Thyroid gland (tissue), 4 donors: ENCODE data around the gene PECR. TPM values are rescaled to one million over a fixed set of nuclear protein-coding genes. Genes with fewer than 3 reads are reported as not detected.
A peak's percentile ranks its signal among the peaks of the same experiment; 100 is the strongest.

Experiments used
- DNase-seq, 2 donors: peaks; one replicate each; pipeline ENCODE4 v3.0.0-alpha.2; 2019
- H3K27ac ChIP-seq, 3 donors: fragments of 200-600 bp; sonication (generic); 1 replicate in 2 of 3; 2 replicates in 1 of 3; pipeline ENCODE4 v1.5.1; 2016 to 2019; ENCODE audit warnings: mild to moderate bottlenecking in 1 of 3, moderate library complexity in 1 of 3
- H3K27me3 ChIP-seq: fragments of 200-600 bp; sonication (generic); one replicate; pipeline ENCODE4 v1.5.1; 2019
- H3K36me3 ChIP-seq, 2 donors: fragments of 200-600 bp; sonication (generic); one replicate each; pipeline ENCODE4 v1.5.1; 2016 to 2019
- H3K4me1 ChIP-seq, 2 donors: fragments of 200-600 bp; sonication (generic); one replicate each; pipeline ENCODE4 v1.5.1; 2017 to 2019
- H3K4me3 ChIP-seq, 3 donors: fragments of 200-600 bp; sonication (generic); replicated peaks in 1 of 3; 1 replicate in 2 of 3; 2 replicates in 1 of 3; pipeline ENCODE4 v1.5.1; 2016; ENCODE audit warnings: mild to moderate bottlenecking in 1 of 3
- H3K9me3 ChIP-seq: fragments of 200-600 bp; sonication (generic); one replicate; pipeline ENCODE4 v1.5.1; 2017
- CTCF ChIP-seq, 6 experiments: fragments of 200-600 bp in 3 of 6; fragments of 450-650 bp in 3 of 6; sonication (generic) in 3 of 6; IDR thresholded peaks; one replicate each; pipeline ENCODE4 v1.5.1; 2016 to 2019; ENCODE audit warnings: antibody characterized with exemption in 6 of 6, mild to moderate bottlenecking in 2 of 6, inconsistent platforms in 1 of 6, moderate library complexity in 1 of 6
- POLR2A ChIP-seq, 2 donors: fragments of 450-650 bp; IDR thresholded peaks; one replicate each; pipeline ENCODE4 v1.6.1; 2017; ENCODE audit warnings: antibody characterized with exemption in 2 of 2, mild to moderate bottlenecking in 2 of 2, moderate library complexity in 1 of 2
- WGBS, 2 donors: methylation state at CpG; one replicate each; pipeline ENCODE4 v1.1.5; 2017; 5-methylcytosine and 5-hydroxymethylcytosine counted together
- intact Hi-C: fragments of 100-400 bp; cut with DNase I; formaldehyde crosslinking; loops from one replicate; pipeline ENCODE4 v1.15.1; 2023
- total RNA-seq, 4 donors: library from RNA; depleted of rRNA; stranded (reverse); fragments of >200 nt; gene quantifications; one replicate each; pipeline ENCODE4 v1.2.3, GENCODE V29; 2016

The PECR gene
- total RNA-seq, 4 donors from 2014 or later, result 14.6 to 25.6 (median 22.8) TPM

DNA sequence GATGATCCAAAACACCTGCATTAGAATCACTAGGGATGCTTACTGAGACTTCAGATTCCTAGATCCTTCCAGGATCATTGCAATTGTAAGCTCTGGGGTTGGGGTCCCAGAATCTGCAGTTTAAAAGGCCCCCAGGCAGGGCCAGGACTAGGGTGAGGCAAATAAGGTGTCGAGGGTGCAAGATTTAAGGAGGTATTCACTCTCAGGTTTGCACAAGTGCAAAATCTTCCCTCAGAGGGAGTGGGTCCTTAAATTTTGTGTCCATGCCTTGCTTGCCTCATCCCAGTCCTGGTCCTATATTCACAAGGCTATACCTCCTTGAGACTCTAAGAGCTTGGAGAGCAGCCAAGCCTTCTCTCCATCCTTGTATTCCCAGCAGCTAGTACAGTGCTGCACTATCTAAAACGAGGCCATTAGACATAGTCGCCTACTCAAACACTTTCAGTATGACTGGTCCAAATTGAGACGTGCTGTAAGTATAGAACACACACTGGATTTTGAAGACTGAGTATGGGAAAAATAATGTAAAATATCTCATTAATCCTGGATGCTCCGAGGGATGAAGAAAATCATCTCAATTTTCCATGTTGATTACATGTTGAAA lies 36.6 kb downstream of the PECR start:
- peak; percentile 37 to 41 for DNase-seq
- H3K4me1 ChIP-seq, result peaks cover 0 to 9% of the 10 kb centered on the region in 2 donors
- no peak for TF ChIP-seq POLR2A (IDR thresholded peaks at IDR 0.05)
- no peak for TF ChIP-seq CTCF (IDR thresholded peaks at IDR 0.05)
- no peaks in the 10 kb centered on the region for H3K27me3 ChIP-seq
- no peaks in the 10 kb centered on the region for H3K36me3 ChIP-seq
- 47 to 50% methylated on average over 5 of the region's 5 CpGs for WGBS, 2 donors
- H3K4me3 ChIP-seq, result no peak overlapping the region
- intact Hi-C loops, result no loop called here
- no peak overlapping the region for H3K27ac ChIP-seq
- no peaks in the 10 kb centered on the region for H3K9me3 ChIP-seq

DNA sequence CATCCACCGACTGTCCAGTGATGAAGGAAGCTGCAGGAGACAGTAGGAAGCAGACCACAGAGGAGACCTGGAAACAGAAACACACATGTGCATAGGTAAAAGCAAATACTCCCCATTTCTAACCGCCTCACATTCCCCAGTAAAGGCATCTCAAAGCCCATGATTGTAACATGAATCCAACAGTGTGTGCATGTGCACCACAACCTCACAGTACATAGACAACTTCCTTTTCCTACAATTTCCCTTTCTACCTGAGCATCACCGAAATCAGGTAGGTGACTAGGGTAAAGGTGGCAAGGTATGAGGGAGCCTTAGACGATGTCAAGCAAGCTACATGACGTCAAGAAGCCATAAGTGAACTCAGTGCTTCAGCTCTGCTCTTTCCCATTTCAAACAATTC lies 37.7 kb downstream of the PECR start:
- Histone ChIP-seq H3K27me3 (no peaks in the 10 kb centered on the region), H3K4me1 (peaks cover 0 to 9% of the 10 kb centered on the region in 2 donors), H3K36me3 (no peaks in the 10 kb centered on the region), H3K27ac (no peak overlapping the region), H3K4me3 (no peak overlapping the region), H3K9me3 (no peaks in the 10 kb centered on the region)
- 95 to 97% methylated on average over 5 of the region's 5 CpGs for WGBS, 2 donors
- intact Hi-C loops, result no loop called here
- TF ChIP-seq CTCF (IDR thresholded peaks at IDR 0.05) (no peak), POLR2A (IDR thresholded peaks at IDR 0.05) (no peak)
- no peak for DNase-seq

DNA sequence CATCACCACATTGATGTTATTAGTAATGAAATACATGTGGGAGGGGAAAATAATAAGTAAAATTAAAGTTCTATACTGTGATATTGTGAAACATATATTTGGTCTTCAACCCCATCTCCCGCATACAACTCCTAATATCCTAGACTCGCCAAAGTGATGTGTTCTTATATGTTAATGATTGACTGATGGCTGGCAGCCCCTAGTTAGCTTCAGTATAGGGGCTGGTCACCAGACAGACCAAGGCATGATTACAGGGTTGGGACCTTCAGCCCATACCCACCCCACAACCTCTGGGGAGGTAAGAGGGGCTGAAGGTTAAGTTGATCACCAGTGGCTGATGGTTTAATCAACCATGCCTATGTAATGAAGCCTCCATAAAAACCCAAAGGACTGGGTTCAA lies 40.2 kb downstream of the PECR start:
- intact Hi-C loops, result no loop called here
- Histone ChIP-seq H3K4me3 (no peak overlapping the region), H3K27me3 (no peaks in the 10 kb centered on the region), H3K4me1 (peaks cover 0 to 9% of the 10 kb centered on the region in 2 donors), H3K27ac (no peak overlapping the region), H3K36me3 (no peaks in the 10 kb centered on the region), H3K9me3 (no peaks in the 10 kb centered on the region)
- 100% methylated on average over 2 of the region's 2 CpGs for WGBS, 2 donors
- TF ChIP-seq POLR2A (IDR thresholded peaks at IDR 0.05), result no peak
- TF ChIP-seq CTCF (IDR thresholded peaks at IDR 0.05), result no peak
- DNase-seq, result no peak

DNA sequence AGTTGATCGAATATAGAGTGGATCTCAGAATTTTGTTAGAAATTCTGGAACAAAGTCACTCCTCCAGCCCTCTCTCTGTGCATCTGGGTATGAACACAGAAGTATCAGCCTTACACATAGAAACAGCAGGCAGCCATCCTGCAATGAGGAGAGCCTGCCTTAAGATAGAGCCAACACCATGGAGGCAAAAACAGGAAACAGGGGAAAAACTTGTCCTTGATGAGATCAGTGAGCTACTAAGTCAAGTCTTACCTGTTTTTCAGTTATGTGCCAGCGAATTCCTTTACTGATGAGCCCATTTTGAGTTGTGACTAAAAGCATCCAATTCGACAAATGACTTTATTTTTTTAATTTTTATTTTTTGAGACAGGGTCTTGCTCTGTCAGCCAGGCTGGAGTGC lies 41.7 kb downstream of the PECR start:
- H3K4me3 ChIP-seq, result no peak overlapping the region
- 94 to 97% methylated on average over 3 of the region's 3 CpGs for WGBS, 2 donors
- no peak for DNase-seq
- no peaks in the 10 kb centered on the region for H3K27me3 ChIP-seq
- TF ChIP-seq CTCF (IDR thresholded peaks at IDR 0.05), result no peak
- TF ChIP-seq POLR2A (IDR thresholded peaks at IDR 0.05), result no peak
- H3K4me1 ChIP-seq, result peaks cover 0 to 8% of the 10 kb centered on the region in 2 donors
- no peak overlapping the region for H3K27ac ChIP-seq
- intact Hi-C loops, result no loop called here
- no peaks in the 10 kb centered on the region for H3K36me3 ChIP-seq
- H3K9me3 ChIP-seq, result no peaks in the 10 kb centered on the region

- Histone ChIP-seq H3K4me1 (peaks cover 0 to 6% of the 10 kb centered on the region in 2 donors), H3K9me3 (no peaks in the 10 kb centered on the region), H3K36me3 (peaks cover 3 to 6% of the 10 kb centered on the region in 2 donors), H3K4me3 (no peak overlapping the region), H3K27ac (no peak overlapping the region), H3K27me3 (no peaks in the 10 kb centered on the region)
- WGBS, 2 donors, result 62 to 67% methylated on average over 1 of the region's 1 CpG
- intact Hi-C loops, result no loop called here
- peak; percentile 77 to 79 for DNase-seq
- TF ChIP-seq POLR2A (IDR thresholded peaks at IDR 0.05) (no peak), CTCF (IDR thresholded peaks at IDR 0.05) (peak; percentile 70 to 91 (median 80))
Measured at GRCh38 chr2:216034065-216034464, 47.5 kb downstream of the PECR start.
